Measurements from ENCODE around the gene NLGN4X.

Gene NLGN4X

GRCh38 chrX:6187256-6187655, 41.4 kb downstream of the NLGN4X start:
- H3K27me3 ChIP-seq (replicated peaks; ENCODE audit: insufficient read depth, low read length) = no peaks in the 10 kb centered on the region
- H3F3A ChIP-seq (ENCODE audit: insufficient read depth, low read length) = no peaks in the 10 kb centered on the region
- H2AFZ ChIP-seq (ENCODE audit: low read length) = no peak overlapping the region
- peaks cover 14% of the 10 kb centered on the region for H3K4me1 ChIP-seq (ENCODE audit: low read length)
- DNase-seq = no peak
- TF ChIP-seq CTCF (IDR thresholded peaks at IDR 0.05; ENCODE audit: low read length) (no peak), EZH2phosphoT487 (IDR thresholded peaks at IDR 0.05; ENCODE audit: low read length) (no peak), EZH2 (optimal IDR thresholded peaks at IDR 0.05; ENCODE audit: low read depth, low read length) (no peak)
- no peaks in the 10 kb centered on the region for H4K20me1 ChIP-seq (ENCODE audit: insufficient read depth, low read length)
- H3K27ac ChIP-seq (ENCODE audit: low read length) = no peak overlapping the region
- no peak overlapping the region for H3K4me3 ChIP-seq (ENCODE audit: low read length)
- no peaks in the 10 kb centered on the region for H3K9me3 ChIP-seq (replicated peaks; ENCODE audit: insufficient read depth, low read length)
- no peak overlapping the region for H3K4me2 ChIP-seq (ENCODE audit: low read depth, low read length)
- no peaks in the 10 kb centered on the region for H3K36me3 ChIP-seq (replicated peaks; ENCODE audit: insufficient read depth, low read length)
- no peaks in the 10 kb centered on the region for H3K9me2 ChIP-seq (replicated peaks; ENCODE audit: insufficient read depth, low read length)
- no peak overlapping the region for H3K9ac ChIP-seq (ENCODE audit: low read length)
- H3K79me2 ChIP-seq (ENCODE audit: low read length) = no peaks in the 10 kb centered on the region

- peak overlapping the region; percentile 48; the same call in 1 of the 2 replicates for H3K27ac ChIP-seq (ENCODE audit: low read length)
- H3K36me3 ChIP-seq (replicated peaks; ENCODE audit: insufficient read depth, low read length) = no peaks in the 10 kb centered on the region
- H3F3A ChIP-seq (ENCODE audit: insufficient read depth, low read length) = no peaks in the 10 kb centered on the region
- H4K20me1 ChIP-seq (ENCODE audit: insufficient read depth, low read length) = no peaks in the 10 kb centered on the region
- H3K9me3 ChIP-seq (replicated peaks; ENCODE audit: insufficient read depth, low read length) = no peaks in the 10 kb centered on the region
- no peak overlapping the region for H3K4me3 ChIP-seq (ENCODE audit: low read length)
- no peak for TF ChIP-seq EZH2 (optimal IDR thresholded peaks at IDR 0.05; ENCODE audit: low read depth, low read length)
- no peak for TF ChIP-seq CTCF (IDR thresholded peaks at IDR 0.05; ENCODE audit: low read length)
- no peak for TF ChIP-seq EZH2phosphoT487 (IDR thresholded peaks at IDR 0.05; ENCODE audit: low read length)
- H3K4me1 ChIP-seq (ENCODE audit: low read length) = peaks cover 14% of the 10 kb centered on the region
- peak; percentile 63 for DNase-seq
- no peak overlapping the region for H3K9ac ChIP-seq (ENCODE audit: low read length)
- H3K4me2 ChIP-seq (ENCODE audit: low read depth, low read length) = peak overlapping the region; percentile 32; the same call in 1 of the 2 replicates
- no peaks in the 10 kb centered on the region for H3K9me2 ChIP-seq (replicated peaks; ENCODE audit: insufficient read depth, low read length)
- H3K79me2 ChIP-seq (ENCODE audit: low read length) = no peaks in the 10 kb centered on the region
- H3K27me3 ChIP-seq (replicated peaks; ENCODE audit: insufficient read depth, low read length) = no peaks in the 10 kb centered on the region
- no peak overlapping the region for H2AFZ ChIP-seq (ENCODE audit: low read length)
Observed at GRCh38 chrX:6184900-6185515, 43.7 kb downstream of the NLGN4X start.

GRCh38 chrX:6175914-6176313, 52.8 kb downstream of the NLGN4X start:
- Histone ChIP-seq H3K79me2 (ENCODE audit: low read length) (no peaks in the 10 kb centered on the region), H3K4me2 (ENCODE audit: low read depth, low read length) (no peak overlapping the region), H3K4me1 (ENCODE audit: low read length) (no peaks in the 10 kb centered on the region), H3K9ac (ENCODE audit: low read length) (no peak overlapping the region), H3F3A (ENCODE audit: insufficient read depth, low read length) (no peaks in the 10 kb centered on the region), H3K27ac (ENCODE audit: low read length) (no peak overlapping the region), H3K4me3 (ENCODE audit: low read length) (no peak overlapping the region), H3K9me3 (replicated peaks; ENCODE audit: insufficient read depth, low read length) (no peaks in the 10 kb centered on the region), H2AFZ (ENCODE audit: low read length) (no peak overlapping the region), H3K9me2 (replicated peaks; ENCODE audit: insufficient read depth, low read length) (no peaks in the 10 kb centered on the region), H3K27me3 (replicated peaks; ENCODE audit: insufficient read depth, low read length) (no peaks in the 10 kb centered on the region), H3K36me3 (replicated peaks; ENCODE audit: insufficient read depth, low read length) (no peaks in the 10 kb centered on the region), H4K20me1 (ENCODE audit: insufficient read depth, low read length) (no peaks in the 10 kb centered on the region)
- TF ChIP-seq CTCF (IDR thresholded peaks at IDR 0.05; ENCODE audit: low read length) = no peak
- no peak for TF ChIP-seq EZH2 (optimal IDR thresholded peaks at IDR 0.05; ENCODE audit: low read depth, low read length)
- TF ChIP-seq EZH2phosphoT487 (IDR thresholded peaks at IDR 0.05; ENCODE audit: low read length) = no peak
- no peak for DNase-seq
